Vagina (tissue), 2 donors: Measurements from ENCODE around the gene POLA1.

Experiments
- POLR2AphosphoS5 ChIP-seq, 2 donors: sonication (generic); formaldehyde crosslinking; IDR thresholded peaks; one replicate each; pipeline ENCODE4 v1.9.0; 2017; ENCODE audit warnings: antibody characterized with exemption in 2 of 2, mild to moderate bottlenecking in 2 of 2, low read depth in 1 of 2; ENCODE audit not compliant: insufficient read depth in 1 of 2
- TF ChIP-seq, protein P1 (sequence below), 3 experiments: fragments of 450-650 bp in 2 of 3; fragments of 200-600 bp in 1 of 3; sonication (generic) in 1 of 3; IDR thresholded peaks; one replicate each; pipeline ENCODE4 v1.5.1; 2017 to 2019; ENCODE audit warnings: antibody characterized with exemption in 3 of 3, mild to moderate bottlenecking in 2 of 3, moderate library complexity in 2 of 3

DNA sequence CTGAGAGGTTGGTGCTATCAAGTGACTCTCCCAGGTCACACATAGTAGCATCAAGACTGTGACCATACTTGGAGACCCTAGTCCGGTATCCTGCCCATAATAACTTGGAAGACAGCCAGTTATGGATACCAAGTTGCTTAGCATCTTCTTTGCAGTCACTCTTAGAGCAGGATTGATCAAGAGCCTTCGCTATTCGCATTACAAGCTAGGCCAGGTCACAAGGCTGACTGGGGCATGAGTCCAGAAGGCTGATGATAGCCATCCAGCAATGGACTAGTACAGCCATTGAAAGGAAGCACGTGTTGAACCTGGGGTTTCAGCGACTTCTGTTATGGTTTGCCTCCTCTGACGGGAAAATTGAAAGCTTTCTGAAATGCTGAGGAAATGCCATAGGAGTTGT lies 157.6 kb downstream of the POLA1 start:
- TF ChIP-seq POLR2AphosphoS5 (IDR thresholded peaks at IDR 0.05; ENCODE audit: insufficient read depth in 1 of 2, low read depth in 1 of 2), result no peak
- TF ChIP-seq, protein P1, sequence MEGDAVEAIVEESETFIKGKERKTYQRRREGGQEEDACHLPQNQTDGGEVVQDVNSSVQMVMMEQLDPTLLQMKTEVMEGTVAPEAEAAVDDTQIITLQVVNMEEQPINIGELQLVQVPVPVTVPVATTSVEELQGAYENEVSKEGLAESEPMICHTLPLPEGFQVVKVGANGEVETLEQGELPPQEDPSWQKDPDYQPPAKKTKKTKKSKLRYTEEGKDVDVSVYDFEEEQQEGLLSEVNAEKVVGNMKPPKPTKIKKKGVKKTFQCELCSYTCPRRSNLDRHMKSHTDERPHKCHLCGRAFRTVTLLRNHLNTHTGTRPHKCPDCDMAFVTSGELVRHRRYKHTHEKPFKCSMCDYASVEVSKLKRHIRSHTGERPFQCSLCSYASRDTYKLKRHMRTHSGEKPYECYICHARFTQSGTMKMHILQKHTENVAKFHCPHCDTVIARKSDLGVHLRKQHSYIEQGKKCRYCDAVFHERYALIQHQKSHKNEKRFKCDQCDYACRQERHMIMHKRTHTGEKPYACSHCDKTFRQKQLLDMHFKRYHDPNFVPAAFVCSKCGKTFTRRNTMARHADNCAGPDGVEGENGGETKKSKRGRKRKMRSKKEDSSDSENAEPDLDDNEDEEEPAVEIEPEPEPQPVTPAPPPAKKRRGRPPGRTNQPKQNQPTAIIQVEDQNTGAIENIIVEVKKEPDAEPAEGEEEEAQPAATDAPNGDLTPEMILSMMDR (IDR thresholded peaks at IDR 0.05), result no peak
